ENCODE data around the gene GAD1.

Gene GAD1

DNA sequence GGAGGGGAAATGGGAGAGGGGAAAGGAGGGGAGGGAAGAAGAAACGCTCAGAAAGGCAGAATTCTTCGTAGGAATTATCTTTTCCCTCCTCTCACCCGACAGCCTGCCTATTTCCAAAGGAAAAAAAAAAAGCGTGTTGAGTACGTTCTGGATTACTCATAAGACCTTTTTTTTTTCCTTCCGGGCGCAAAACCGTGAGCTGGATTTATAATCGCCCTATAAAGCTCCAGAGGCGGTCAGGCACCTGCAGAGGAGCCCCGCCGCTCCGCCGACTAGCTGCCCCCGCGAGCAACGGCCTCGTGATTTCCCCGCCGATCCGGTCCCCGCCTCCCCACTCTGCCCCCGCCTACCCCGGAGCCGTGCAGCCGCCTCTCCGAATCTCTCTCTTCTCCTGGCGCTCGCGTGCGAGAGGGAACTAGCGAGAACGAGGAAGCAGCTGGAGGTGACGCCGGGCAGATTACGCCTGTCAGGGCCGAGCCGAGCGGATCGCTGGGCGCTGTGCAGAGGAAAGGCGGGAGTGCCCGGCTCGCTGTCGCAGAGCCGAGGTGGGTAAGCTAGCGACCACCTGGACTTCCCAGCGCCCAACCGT lies at the start of gene GAD1:
TSS of gene GAD1 (plus strand) at position 384 of the 589 bp plus-strand sequence. CDS start 1,705 bp downstream, outside the sequence.
- peak; percentile 78 for DNase-seq

GRCh38 chr2:170770008-170770605 lies 46.6 kb upstream of the GAD1 start, which contains the start of gene ERICH2:
Gene ERICH2 (plus strand): TSS chr2:170770378. CDS start chr2:170770682, 304 bp downstream.
- peak; percentile 59 for DNase-seq

DNA sequence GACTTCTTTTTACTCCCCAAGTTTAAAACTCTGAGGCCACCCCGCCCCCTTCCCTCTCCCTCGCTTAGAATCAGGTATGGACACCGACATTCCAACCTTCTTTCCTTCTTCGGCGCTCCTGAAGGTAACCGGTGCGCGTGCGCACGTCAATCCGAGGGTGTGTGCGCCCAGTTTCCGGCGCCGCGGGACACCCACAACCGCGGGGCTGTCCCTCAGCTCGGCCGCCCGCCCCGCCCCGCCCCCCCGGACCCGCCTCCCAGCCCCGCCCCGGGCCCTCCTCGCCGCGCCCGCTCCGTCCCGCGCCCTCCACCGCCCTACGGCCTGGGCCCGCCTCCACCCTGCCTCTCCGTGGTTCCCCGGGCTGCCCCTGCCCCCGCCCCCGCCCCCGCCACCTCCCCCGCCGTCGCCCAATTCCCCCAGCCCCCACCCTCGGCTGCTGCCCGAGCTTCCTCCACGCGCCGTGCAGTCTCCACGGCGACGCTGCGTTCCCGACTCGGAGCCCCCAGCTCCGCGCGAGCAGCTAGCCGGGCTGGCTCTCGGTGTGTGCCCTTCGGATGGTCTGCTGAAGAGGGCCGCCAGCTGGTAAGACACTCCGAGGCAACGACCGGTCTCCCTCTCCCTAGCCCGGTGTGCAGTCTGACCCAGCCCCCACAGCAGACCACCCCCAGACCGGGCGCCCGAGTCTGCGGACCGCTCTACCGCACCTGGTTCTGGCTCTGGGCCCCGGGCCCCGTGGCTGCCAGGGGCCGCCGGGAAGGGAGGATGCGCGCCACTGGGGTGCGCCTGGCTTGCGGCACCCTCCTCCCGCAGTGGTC lies 45.9 kb upstream of the GAD1 start:
- peak; percentile 76 for DNase-seq

- DNase-seq: no peak
These were observed 45.2 kb upstream of the GAD1 start for GRCh38 chr2:170771421-170771937.

DNA sequence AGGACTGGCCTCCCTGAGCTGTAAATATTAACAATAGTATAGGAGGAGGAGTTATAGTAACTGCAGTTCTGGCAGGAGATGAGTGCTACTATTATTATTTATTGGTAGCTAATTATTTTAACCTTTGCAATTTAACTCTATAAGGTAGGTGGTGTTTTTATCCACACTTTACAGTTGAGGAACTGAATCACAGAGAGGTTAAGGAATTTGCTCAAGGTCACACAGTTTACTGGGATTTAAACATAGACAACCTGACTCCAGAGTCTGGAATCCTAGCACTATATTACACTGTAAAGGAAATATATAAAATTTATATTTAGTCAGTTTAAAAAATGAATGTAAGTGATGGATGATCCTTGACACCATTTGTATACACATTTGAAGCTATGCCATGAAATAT lies 44.4 kb upstream of the GAD1 start:
- no peak for DNase-seq

GRCh38 chr2:170774074-170774473 lies 42.6 kb upstream of the GAD1 start:
- no peak for DNase-seq

- no peak for DNase-seq
These were observed 37.8 kb upstream of the GAD1 start for GRCh38 chr2:170778900-170779299.

DNA sequence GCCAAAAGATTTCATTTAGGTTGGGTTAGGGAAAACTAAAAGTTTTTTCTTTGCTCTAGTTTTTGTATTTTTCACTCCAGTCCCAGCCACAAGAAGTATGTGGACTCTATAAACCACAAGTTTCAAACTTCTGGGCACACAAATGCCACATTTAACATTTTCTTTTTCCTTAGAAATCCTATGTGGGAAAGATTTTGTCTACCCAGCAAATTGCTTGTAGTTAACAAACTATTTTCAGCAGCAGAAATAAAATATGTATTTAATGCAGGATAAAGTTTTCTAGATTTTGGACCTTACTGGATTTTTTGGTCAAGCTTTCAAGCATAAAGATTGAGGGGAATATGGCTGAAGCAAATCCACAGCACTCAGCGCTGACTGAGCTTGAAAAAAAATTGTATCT lies 37.4 kb upstream of the GAD1 start:
- no peak for DNase-seq

GRCh38 chr2:170782673-170783072 lies 34.0 kb upstream of the GAD1 start:
- DNase-seq: no peak

DNA sequence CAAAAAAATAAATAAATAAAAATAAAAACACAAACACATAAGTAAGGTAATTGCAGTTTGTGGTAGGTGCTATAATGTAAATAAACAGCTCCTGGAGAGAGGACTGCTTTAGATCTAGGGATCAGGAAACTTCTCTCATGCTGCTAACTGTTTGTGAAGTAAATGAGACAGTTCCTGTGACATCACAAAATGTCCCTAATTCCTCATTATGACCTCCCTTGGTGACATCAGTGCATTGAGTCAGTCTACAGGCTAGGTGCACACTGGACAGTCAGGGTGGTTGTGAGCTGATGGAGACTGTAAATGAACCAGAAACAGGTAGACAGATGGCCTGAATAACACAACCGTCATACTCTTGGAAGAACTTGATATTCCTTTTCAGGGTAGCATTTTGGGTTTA lies 33.1 kb upstream of the GAD1 start:
- no peak for DNase-seq

GRCh38 chr2:170798996-170799395 lies 17.7 kb upstream of the GAD1 start:
- no peak for DNase-seq

- no peak for DNase-seq
These were observed 10.1 kb upstream of the GAD1 start for GRCh38 chr2:170806548-170806947.

DNA sequence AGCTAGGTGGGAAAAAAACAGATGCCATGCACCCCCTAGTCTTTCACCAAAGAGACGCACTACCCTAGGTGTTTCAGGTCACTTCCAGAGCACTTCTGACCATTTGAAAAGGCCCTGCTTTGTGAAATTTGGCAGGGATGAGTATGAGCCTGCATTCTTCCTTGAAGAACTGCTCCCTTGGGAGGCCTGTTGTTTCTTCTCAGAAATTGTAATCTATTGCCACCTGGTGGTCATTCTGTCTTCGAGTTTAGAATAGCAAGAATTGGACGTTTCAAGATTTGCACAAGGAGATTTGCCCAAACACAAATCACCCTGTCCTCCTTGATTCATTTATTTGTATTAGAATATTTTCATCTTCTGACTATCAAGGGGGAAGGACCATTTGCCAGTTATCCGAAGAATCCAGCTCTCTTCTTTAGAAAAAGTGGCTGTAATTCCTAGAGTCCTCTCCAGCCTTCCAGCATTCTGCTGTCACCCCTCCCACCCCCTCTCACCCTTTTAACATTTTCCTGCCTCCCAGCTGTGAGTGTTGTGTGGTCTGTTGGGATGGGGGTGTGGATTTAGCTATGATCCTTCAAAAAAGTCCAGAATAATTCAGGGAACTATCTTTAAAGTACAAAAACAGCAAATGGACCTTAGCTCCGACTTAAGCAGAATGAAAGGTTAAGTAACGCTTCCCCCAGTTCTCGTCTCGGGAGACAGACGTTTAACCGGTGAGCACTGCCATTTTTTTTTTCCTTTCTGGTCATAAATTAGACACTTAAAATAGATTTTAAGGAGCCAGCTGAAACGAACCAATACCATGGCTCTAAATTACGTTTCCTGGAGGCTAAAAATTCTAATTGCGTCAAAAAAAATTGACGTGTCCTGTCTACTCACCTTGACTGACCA lies 3.7 kb upstream of the GAD1 start:
- DNase-seq: peak; percentile 68

- DNase-seq: peak; percentile 41
These were observed 2.8 kb upstream of the GAD1 start for GRCh38 chr2:170813611-170814532.

DNA sequence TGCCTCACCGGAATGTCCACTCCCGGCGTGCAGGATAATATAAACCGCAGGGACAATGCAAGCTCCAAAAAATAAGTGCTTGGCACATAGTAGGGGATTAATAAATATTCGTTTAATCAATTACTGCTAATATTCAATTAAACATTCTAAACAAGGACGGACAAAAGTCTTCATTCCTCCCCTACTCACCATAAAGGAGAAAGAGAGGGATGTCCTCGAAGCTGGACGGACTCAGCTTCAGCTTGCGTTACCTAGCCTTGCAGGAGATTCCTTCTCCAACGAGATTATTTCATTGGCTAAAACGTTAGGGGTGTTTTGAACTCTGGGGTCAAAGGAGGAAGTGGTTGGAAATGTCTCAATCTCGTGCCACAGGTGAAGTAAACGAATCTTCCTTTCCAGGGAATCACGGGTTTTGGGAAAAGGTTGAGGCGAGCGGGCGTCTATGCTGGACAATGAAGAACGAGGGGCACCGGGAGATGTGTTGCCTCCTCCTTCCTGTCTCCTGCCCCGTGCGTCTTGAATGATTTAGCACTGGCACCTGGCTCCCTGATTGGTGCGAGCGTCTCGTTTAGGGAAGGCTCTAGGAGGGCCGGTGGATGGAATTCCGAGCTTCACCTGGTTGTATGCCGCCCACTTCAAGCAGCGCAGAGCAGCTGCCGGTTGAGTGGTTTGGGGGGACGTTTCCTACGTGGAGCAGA lies 2.0 kb upstream of the GAD1 start:
- no peak for DNase-seq

GRCh38 chr2:170815311-170815710 lies 1.4 kb upstream of the GAD1 start:
- DNase-seq: no peak

DNA sequence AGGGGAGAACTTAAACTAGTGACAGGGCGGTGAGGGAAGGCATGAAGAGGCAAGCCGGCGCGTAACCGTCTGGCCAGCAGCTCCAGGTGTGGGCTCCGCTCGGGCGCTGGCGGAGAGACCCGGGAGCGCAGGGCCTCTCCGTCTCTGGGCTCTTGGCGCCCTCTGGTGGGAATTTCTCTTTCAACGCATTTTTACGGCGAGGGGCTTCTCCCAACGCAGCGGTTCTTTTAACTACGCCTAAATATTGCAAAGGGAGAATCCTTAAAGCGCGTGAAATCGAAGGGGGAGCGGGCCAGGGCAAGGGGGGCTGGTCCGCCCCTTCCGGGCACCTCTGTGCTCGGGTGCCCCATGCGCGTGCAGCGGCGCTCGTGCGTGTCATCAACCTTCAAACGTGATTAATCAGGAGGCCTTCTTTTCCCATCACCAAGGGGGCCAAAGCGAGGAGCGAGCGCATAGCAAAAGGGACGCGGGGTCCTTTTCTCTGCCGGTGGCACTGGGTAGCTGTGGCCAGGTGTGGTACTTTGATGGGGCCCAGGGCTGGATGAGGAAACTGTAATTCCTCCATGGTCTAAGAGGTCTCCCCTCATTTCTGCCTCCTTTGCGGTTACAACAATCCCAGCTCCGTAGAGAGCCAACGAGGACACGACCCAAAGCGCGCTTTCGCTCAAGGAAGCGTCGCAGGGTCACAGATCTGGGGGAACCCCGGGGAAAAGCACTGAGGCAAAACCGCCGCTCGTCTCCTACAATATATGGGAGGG lies 762 bp upstream of the GAD1 start:
- DNase-seq: peak; percentile 79

GRCh38 chr2:170817093-170818035 lies 677 bp downstream of the GAD1 start:
- no peak for DNase-seq
